HepG2 (cell line): ENCODE measurements around the gene CPT1B. TPM values are rescaled to one million over a fixed set of nuclear protein-coding genes. Genes with fewer than 3 reads are reported as not detected.

ENCODE experiments used
- ATAC-seq: fragments of 200-7000 bp; cut with Tn5 transposase; 3 replicates; pipeline ENCODE4 v1.9.1; 2020; ENCODE audit warnings: mild to moderate bottlenecking, moderate library complexity
- BruUV-seq: library from RNA; stranded (reverse); fragments of 400-500 nt; replicated peaks from 2 replicates; lab custom pipeline; 2021; lab: Mats Ljungman, UMichigan
- CTCF ChIA-PET: fragments of 300-600 bp; formaldehyde crosslinking; extraction: SDS; loops from one replicate; lab custom pipeline; 2021; ENCODE audit warnings: low total read pairs, inconsistent platforms, low intra/inter-chr PET ratio; lab: Yijun Ruan, JAX
- POLR2A ChIA-PET: fragments of 350-600 bp; sonication (Branson Sonifier 250); formaldehyde crosslinking; loops from one replicate; lab custom pipeline; 2020; ENCODE audit warnings: antibody characterized with exemption, inconsistent platforms; lab: Yijun Ruan, JAX
- DNase-seq: peaks from one replicate; pipeline ENCODE4 v3.0.0-alpha.2; 2015; ENCODE audit warnings: low spot score
- FAIRE-seq: peaks from 3 replicates; lab custom pipeline; 2011; peaks lifted over from hg19 to GRCh38; lab: Jason Lieb, UNC
- H2AFZ ChIP-seq: one replicate; pipeline ENCODE4 v1.6.1; 2011; ENCODE audit warnings: low read length, inconsistent platforms
- H3K27ac ChIP-seq: fragments of 300-600 bp; 3 replicates; pipeline ENCODE4 v1.8.0; 2011; ENCODE audit warnings: mixed run types, mild to moderate bottlenecking, mixed read lengths, low read length, inconsistent platforms; ENCODE audit not compliant: insufficient read depth; ENCODE audit errors: extremely low read length
- H3K27me3 ChIP-seq, 2 experiments: fragments of 200-600 bp in 1 of 2; 2 replicates in 1 of 2; 3 replicates in 1 of 2; pipeline versions ENCODE4 v1.6.0 to v1.8.0; 2011; ENCODE audit warnings: low read length in 2 of 2, mild to moderate bottlenecking in 2 of 2, moderate library complexity in 2 of 2, inconsistent platforms in 1 of 2; ENCODE audit not compliant: insufficient read depth in 2 of 2, control insufficient read depth in 1 of 2
- H3K36me3 ChIP-seq, 2 experiments: fragments of 200-600 bp in 1 of 2; replicated peaks in 1 of 2; 2 replicates in 1 of 2; 3 replicates in 1 of 2; pipeline versions ENCODE4 v1.5.1 to v1.8.0; 2011; ENCODE audit warnings: low read length in 2 of 2, inconsistent platforms in 1 of 2; ENCODE audit not compliant: insufficient read depth in 2 of 2, control insufficient read depth in 1 of 2
- H3K4me1 ChIP-seq: 2 replicates; pipeline ENCODE4 v1.5.1; 2012; ENCODE audit warnings: low read length, inconsistent platforms; ENCODE audit not compliant: insufficient read depth
- H3K4me2 ChIP-seq: 2 replicates; pipeline ENCODE4 v1.6.0; 2011; ENCODE audit warnings: low read depth, low read length, inconsistent platforms
- H3K4me3 ChIP-seq, 3 experiments: fragments of 200-600 bp in 1 of 3; sonication (generic), shearing (Covaris generic) in 1 of 3; replicated peaks in 1 of 3; 2 replicates each; pipeline ENCODE4 v1.5.1; 2011 to 2016; ENCODE audit warnings: low read length in 3 of 3, inconsistent platforms in 2 of 3, low read depth in 2 of 3, mild to moderate bottlenecking in 2 of 3, control low read depth in 1 of 3, mixed read lengths in 1 of 3; ENCODE audit not compliant: insufficient read depth in 1 of 3
- H3K79me2 ChIP-seq: one replicate; pipeline ENCODE4 v1.6.1; 2011; ENCODE audit warnings: low read length, inconsistent platforms; ENCODE audit not compliant: insufficient read depth
- H3K9ac ChIP-seq: 2 replicates; pipeline ENCODE4 v1.6.0; 2011; ENCODE audit warnings: mild to moderate bottlenecking, low read depth, low read length, inconsistent platforms; ENCODE audit not compliant: insufficient read depth
- H3K9me3 ChIP-seq: 2 replicates; pipeline ENCODE4 v1.5.1; 2012; ENCODE audit warnings: mild to moderate bottlenecking, low read length
- H4K20me1 ChIP-seq: 2 replicates; pipeline ENCODE4 v1.6.0; 2011; ENCODE audit warnings: inconsistent platforms, mild to moderate bottlenecking, low read length, moderate library complexity; ENCODE audit not compliant: insufficient read depth
- AHR ChIP-seq: IDR thresholded peaks from 2 replicates; pipeline ENCODE4 v1.6.1; 2018; ENCODE audit warnings: missing genetic modification reagents, missing compliant biosample characterization
- FOSL1 ChIP-seq: sonication (generic); formaldehyde crosslinking; IDR thresholded peaks from 2 replicates; pipeline ENCODE4 v1.9.0; 2021; ENCODE audit warnings: missing genetic modification reagents, borderline replicate concordance
- JUNB ChIP-seq: sonication (generic); formaldehyde crosslinking; IDR thresholded peaks from 2 replicates; pipeline ENCODE4 v1.8.0; 2022; ENCODE audit warnings: missing genetic modification reagents, mild to moderate bottlenecking, borderline replicate concordance
- KAT7 ChIP-seq: IDR thresholded peaks from 2 replicates; pipeline ENCODE4 v1.6.1; 2018; ENCODE audit warnings: borderline replicate concordance, missing compliant biosample characterization
- NPAS2 ChIP-seq: sonication (generic); formaldehyde crosslinking; IDR thresholded peaks from 2 replicates; pipeline ENCODE4 v1.8.0; 2022; ENCODE audit warnings: mild to moderate bottlenecking, missing genetic modification reagents, borderline replicate concordance
- PHF8 ChIP-seq: sonication (generic); formaldehyde crosslinking; IDR thresholded peaks from 2 replicates; pipeline ENCODE4 v1.5.0; 2020; ENCODE audit warnings: missing genetic modification reagents
- PRMT3 ChIP-seq: sonication (generic); formaldehyde crosslinking; IDR thresholded peaks from 2 replicates; pipeline ENCODE4 v1.8.1; 2022; ENCODE audit warnings: low read depth, mild to moderate bottlenecking, moderate library complexity, missing genetic modification reagents, borderline replicate concordance
- THYN1 ChIP-seq: sonication (generic); formaldehyde crosslinking; IDR thresholded peaks from 2 replicates; pipeline ENCODE4 v1.8.1; 2023; ENCODE audit warnings: low read depth, mild to moderate bottlenecking, moderate library complexity, missing genetic modification reagents, borderline replicate concordance
- ZNF776 ChIP-seq: sonication (generic); formaldehyde crosslinking; IDR thresholded peaks from 2 replicates; pipeline ENCODE4 v1.4.0; 2020; ENCODE audit warnings: mild to moderate bottlenecking, missing genetic modification reagents
- ZNF839 ChIP-seq: sonication (generic); formaldehyde crosslinking; IDR thresholded peaks from 2 replicates; pipeline ENCODE4 v1.4.0; 2020; ENCODE audit warnings: missing genetic modification reagents, mild to moderate bottlenecking, borderline replicate concordance
- ZSCAN25 ChIP-seq: sonication (generic); formaldehyde crosslinking; IDR thresholded peaks from 2 replicates; pipeline ENCODE4 v1.8.0; 2022; ENCODE audit warnings: mild to moderate bottlenecking, missing genetic modification reagents
- WGBS: methylation state at CpG from one replicate; pipeline ENCODE4 v1.1.6; 2017; ENCODE audit warnings: low lambda C conversion rate; 5-methylcytosine and 5-hydroxymethylcytosine counted together
- in situ Hi-C: cut with HindIII; loops from 2 replicates; pipeline ENCODE4 v1.10.0; 2017; ENCODE audit warnings: low pct_unique_long_range_greater_than_20kb; ENCODE audit not compliant: extremely low pct_ligation_motif_present
- intact Hi-C: fragments of 100-400 bp; cut with micrococcal nuclease; formaldehyde crosslinking; loops from one replicate; pipeline ENCODE4 v1.10.0; 2022; ENCODE audit not compliant: unreplicated experiment
- polyA plus RNA-seq, 8 experiments: library from polyadenylated mRNA; depleted of rRNA in 3 of 8; stranded (reverse) in 7 of 8; unstranded in 1 of 8; fragments of >200 nt; fragmentation: Illumina TruSeq in 4 of 8; extraction: Trizol in 4 of 8; gene quantifications; 2 replicates each; pipeline versions ENCODE4 v1.2.1 to v1.2.3, GENCODE V29; 2011 to 2016; ENCODE audit warnings: low read depth in 4 of 8, missing spikeins in 1 of 8, mixed read lengths in 1 of 8; ENCODE audit not compliant: insufficient read depth in 1 of 8
- total RNA-seq, 5 experiments: library from RNA; depleted of rRNA; stranded (reverse); fragments of >200 nt; fragmentation: Illumina TruSeq; extraction: Trizol; gene quantifications; 2 replicates each; pipeline ENCODE4 v1.2.3, GENCODE V29; 2016; ENCODE audit warnings: low read depth in 1 of 5
- TF ChIP-seq, protein P1 (sequence below): sonication (generic); formaldehyde crosslinking; IDR thresholded peaks from 2 replicates; pipeline ENCODE4 v1.4.0; 2020; ENCODE audit warnings: mild to moderate bottlenecking, missing genetic modification reagents
- TF ChIP-seq, protein P2 (sequence below): sonication (generic); formaldehyde crosslinking; IDR thresholded peaks from 2 replicates; pipeline ENCODE4 v1.4.0; 2020; ENCODE audit warnings: mild to moderate bottlenecking, missing genetic modification reagents
- TF ChIP-seq, protein P3 (sequence below): sonication (generic); formaldehyde crosslinking; IDR thresholded peaks from 2 replicates; pipeline ENCODE4 v1.4.0; 2020; ENCODE audit warnings: missing genetic modification reagents

Gene CPT1B
- total and polyA plus RNA-seq, 2 of the 13 experiments (the other 11 are each of a cell fraction or from before 2014, with no cell fraction given) = 9.2 to 19.5 TPM

DNA sequence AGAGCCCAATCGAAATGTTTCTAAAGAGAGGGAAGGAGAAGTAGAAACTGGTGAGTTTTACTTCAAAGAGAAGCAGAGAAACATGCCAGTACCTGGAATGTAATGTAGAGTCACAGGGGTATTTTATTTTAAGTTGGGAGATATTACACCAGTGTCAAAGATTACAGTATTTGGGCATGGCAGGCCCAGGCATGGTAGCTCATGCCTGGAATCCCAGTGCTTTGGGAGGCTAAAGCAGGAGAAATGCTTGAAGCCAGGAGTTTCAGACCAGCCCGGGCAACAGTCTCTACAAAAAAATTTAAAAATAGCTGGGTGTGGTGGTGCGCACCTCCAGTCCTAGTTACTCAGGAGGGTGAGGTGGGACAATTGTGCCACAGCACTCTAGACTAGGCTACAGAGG is 18.2 kb downstream of the CPT1B start:
- no peak for FAIRE-seq
- no peak overlapping the region for H3K4me3 ChIP-seq
- DNase-seq = no peak
- H2AFZ ChIP-seq = no peak overlapping the region
- ChIA-PET CTCF (no interaction called here), POLR2A (no interaction called here)
- 57% methylated on average over 3 of the region's 3 CpGs for WGBS
- BruUV-seq = no TSS peak
- TF ChIP-seq NPAS2 (no peak), FOSL1 (no peak), AHR (CRISPR knock-in tag) (no peak), ZNF776 (no peak), PRMT3 (CRISPR knock-in tag) (no peak), THYN1 (CRISPR knock-in tag) (no peak), ZNF839 (CRISPR knock-in tag) (no peak), ZSCAN25 (CRISPR knock-in tag) (no peak), KAT7 (CRISPR knock-in tag) (no peak), JUNB (CRISPR knock-in tag) (no peak), PHF8 (CRISPR knock-in tag) (no peak)
- TF ChIP-seq, protein P1, sequence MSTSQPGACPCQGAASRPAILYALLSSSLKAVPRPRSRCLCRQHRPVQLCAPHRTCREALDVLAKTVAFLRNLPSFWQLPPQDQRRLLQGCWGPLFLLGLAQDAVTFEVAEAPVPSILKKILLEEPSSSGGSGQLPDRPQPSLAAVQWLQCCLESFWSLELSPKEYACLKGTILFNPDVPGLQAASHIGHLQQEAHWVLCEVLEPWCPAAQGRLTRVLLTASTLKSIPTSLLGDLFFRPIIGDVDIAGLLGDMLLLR (CRISPR knock-in tag) = no peak
- TF ChIP-seq, protein P2, sequence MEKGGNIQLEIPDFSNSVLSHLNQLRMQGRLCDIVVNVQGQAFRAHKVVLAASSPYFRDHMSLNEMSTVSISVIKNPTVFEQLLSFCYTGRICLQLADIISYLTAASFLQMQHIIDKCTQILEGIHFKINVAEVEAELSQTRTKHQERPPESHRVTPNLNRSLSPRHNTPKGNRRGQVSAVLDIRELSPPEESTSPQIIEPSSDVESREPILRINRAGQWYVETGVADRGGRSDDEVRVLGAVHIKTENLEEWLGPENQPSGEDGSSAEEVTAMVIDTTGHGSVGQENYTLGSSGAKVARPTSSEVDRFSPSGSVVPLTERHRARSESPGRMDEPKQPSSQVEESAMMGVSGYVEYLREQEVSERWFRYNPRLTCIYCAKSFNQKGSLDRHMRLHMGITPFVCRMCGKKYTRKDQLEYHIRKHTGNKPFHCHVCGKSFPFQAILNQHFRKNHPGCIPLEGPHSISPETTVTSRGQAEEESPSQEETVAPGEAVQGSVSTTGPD (CRISPR knock-in tag) = no peak
- TF ChIP-seq, protein P3, sequence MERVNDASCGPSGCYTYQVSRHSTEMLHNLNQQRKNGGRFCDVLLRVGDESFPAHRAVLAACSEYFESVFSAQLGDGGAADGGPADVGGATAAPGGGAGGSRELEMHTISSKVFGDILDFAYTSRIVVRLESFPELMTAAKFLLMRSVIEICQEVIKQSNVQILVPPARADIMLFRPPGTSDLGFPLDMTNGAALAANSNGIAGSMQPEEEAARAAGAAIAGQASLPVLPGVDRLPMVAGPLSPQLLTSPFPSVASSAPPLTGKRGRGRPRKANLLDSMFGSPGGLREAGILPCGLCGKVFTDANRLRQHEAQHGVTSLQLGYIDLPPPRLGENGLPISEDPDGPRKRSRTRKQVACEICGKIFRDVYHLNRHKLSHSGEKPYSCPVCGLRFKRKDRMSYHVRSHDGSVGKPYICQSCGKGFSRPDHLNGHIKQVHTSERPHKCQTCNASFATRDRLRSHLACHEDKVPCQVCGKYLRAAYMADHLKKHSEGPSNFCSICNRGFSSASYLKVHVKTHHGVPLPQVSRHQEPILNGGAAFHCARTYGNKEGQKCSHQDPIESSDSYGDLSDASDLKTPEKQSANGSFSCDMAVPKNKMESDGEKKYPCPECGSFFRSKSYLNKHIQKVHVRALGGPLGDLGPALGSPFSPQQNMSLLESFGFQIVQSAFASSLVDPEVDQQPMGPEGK (CRISPR knock-in tag) = no peak
- intact Hi-C loops = loop anchor here (5.0 kb wide), 1 partner anchor 33 kb away; the partner anchor contains the start of gene SCO2
- ATAC-seq = no peak
- no peaks in the 10 kb centered on the region for H4K20me1 ChIP-seq
- in situ Hi-C loops = no loop called here
- H3K79me2 ChIP-seq = no peaks in the 10 kb centered on the region
- no peak overlapping the region for H3K27ac ChIP-seq
- no peaks in the 10 kb centered on the region for H3K36me3 ChIP-seq
- no peaks in the 10 kb centered on the region for H3K9me3 ChIP-seq
- peaks cover 0 to 30% of the 10 kb centered on the region in 2 experiments; a peak in 2 of 5 replicates for H3K27me3 ChIP-seq
- no peak overlapping the region for H3K9ac ChIP-seq
- H3K4me2 ChIP-seq = no peak overlapping the region
- peaks cover 11% of the 10 kb centered on the region for H3K4me1 ChIP-seq
